Chondrocyte (in vitro differentiated cells): Measurements from ENCODE around the gene CADPS. TPM values are rescaled to one million over a fixed set of nuclear protein-coding genes. Genes with fewer than 3 reads are reported as not detected.

Experiments used
- DNase-seq: peaks from one replicate; pipeline ENCODE4 v3.0.0; 2021; ENCODE audit warnings: mixed read lengths, low spot score
- H3K27ac Mint-ChIP-seq: one replicate; pipeline ENCODE4 v1.8.0; 2021; ENCODE audit warnings: mild to moderate bottlenecking, moderate library complexity, mixed read lengths; ENCODE audit not compliant: unreplicated experiment
- H3K27me3 Mint-ChIP-seq: 2 replicates; pipeline ENCODE4 v1.8.0; 2021; ENCODE audit warnings: low read depth, mixed read lengths
- H3K36me3 Mint-ChIP-seq: 2 replicates; pipeline ENCODE4 v1.8.0; 2021; ENCODE audit warnings: low read depth, mixed read lengths
- H3K4me1 Mint-ChIP-seq: 2 replicates; pipeline ENCODE4 v1.8.0; 2021; ENCODE audit warnings: low read depth, mild to moderate bottlenecking, mixed read lengths
- H3K4me3 Mint-ChIP-seq: one replicate; pipeline ENCODE4 v1.8.0; 2021; ENCODE audit warnings: mild to moderate bottlenecking, moderate library complexity, mixed read lengths; ENCODE audit not compliant: unreplicated experiment
- H3K9me3 Mint-ChIP-seq: 2 replicates; pipeline ENCODE4 v1.8.0; 2021; ENCODE audit warnings: low read depth, mixed read lengths
- CTCF ChIP-seq: fragments of 200-600 bp; sonication (generic); IDR thresholded peaks from 2 replicates; pipeline ENCODE4 v1.5.0; 2021; ENCODE audit warnings: antibody characterized with exemption, mild to moderate bottlenecking, moderate library complexity
- total RNA-seq: library from RNA; stranded (reverse); gene quantifications from 3 replicates; pipeline ENCODE4 v1.2.1, GENCODE V29; 2021

CADPS gene
- total RNA-seq, 1 donor from 2014 or later: not detected

DNA sequence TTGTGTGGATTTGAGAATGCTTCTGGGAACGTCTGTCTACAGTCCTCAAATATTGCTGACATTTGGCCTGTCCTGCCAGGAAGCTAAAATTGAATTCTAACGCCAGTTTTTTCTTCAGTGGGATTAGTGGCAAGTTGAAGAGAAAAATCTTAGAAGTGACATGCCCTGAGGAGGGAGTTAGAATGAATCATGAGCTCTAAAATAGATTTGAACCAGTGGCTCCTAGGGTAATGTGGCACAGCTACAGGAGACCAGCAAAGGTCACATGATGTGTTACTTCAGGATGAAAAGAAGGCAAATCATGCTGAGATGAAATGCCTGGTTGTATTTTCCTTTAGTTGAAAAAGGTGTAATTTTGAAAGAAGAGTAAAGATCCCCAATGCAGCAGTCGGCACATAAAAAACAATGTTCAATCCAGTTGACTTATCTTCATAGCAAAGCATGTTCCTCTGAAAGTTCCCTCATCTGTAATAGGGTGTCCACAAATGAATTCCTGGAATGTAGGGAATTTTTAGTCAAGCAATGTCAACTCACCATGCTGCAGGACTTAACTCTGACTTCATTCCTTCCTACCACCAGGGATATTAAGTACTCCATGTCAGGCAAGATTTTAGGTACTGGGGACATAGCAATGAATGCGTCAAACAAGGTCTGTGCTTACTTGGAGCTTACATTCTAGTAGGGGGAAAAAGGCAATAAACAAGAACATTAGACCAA, 171.6 kb downstream of the CADPS start:
- H3K4me1 Mint-ChIP-seq: peaks cover 3% of the 10 kb centered on the region
- no peaks in the 10 kb centered on the region for H3K36me3 Mint-ChIP-seq
- no peak overlapping the region for H3K4me3 Mint-ChIP-seq
- H3K9me3 Mint-ChIP-seq: no peaks in the 10 kb centered on the region
- peaks cover 9% of the 10 kb centered on the region for H3K27me3 Mint-ChIP-seq
- H3K27ac Mint-ChIP-seq: no peak overlapping the region
- TF ChIP-seq CTCF: no peak
- DNase-seq: no peak

DNA sequence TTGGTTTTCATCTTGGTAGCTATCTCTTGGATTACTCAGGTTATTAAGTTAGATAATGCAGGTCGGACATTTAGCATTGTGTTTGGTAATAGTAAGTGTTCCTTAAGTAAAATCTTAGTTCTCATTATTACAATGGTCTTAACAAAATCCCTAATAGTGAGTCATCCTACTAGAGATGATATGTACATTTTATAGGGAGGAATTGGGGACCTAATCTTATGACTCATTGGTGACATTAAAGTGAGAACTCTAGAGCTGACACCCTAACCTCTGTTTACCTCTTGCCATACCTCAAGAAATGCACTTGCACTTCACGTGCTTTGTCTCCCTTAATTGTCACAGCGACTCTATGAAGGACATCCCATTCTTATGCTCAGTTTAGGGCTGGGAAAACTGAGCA, 174.9 kb downstream of the CADPS start:
- H3K27me3 Mint-ChIP-seq: peaks cover 23% of the 10 kb centered on the region
- H3K27ac Mint-ChIP-seq: no peak overlapping the region
- no peaks in the 10 kb centered on the region for H3K36me3 Mint-ChIP-seq
- no peak for DNase-seq
- H3K9me3 Mint-ChIP-seq: no peaks in the 10 kb centered on the region
- TF ChIP-seq CTCF: no peak
- no peak overlapping the region for H3K4me3 Mint-ChIP-seq
- H3K4me1 Mint-ChIP-seq: peaks cover 3% of the 10 kb centered on the region

- TF ChIP-seq CTCF: no peak
- H3K36me3 Mint-ChIP-seq: no peaks in the 10 kb centered on the region
- peaks cover 23% of the 10 kb centered on the region for H3K27me3 Mint-ChIP-seq
- H3K4me3 Mint-ChIP-seq: no peak overlapping the region
- no peak overlapping the region for H3K27ac Mint-ChIP-seq
- H3K9me3 Mint-ChIP-seq: no peaks in the 10 kb centered on the region
- no peak for DNase-seq
- H3K4me1 Mint-ChIP-seq: peaks cover 3% of the 10 kb centered on the region
Observed at GRCh38 chr3:62699728-62700127, 175.5 kb downstream of the CADPS start.

GRCh38 chr3:62696011-62696410, 179.2 kb downstream of the CADPS start:
- TF ChIP-seq CTCF: no peak

DNA sequence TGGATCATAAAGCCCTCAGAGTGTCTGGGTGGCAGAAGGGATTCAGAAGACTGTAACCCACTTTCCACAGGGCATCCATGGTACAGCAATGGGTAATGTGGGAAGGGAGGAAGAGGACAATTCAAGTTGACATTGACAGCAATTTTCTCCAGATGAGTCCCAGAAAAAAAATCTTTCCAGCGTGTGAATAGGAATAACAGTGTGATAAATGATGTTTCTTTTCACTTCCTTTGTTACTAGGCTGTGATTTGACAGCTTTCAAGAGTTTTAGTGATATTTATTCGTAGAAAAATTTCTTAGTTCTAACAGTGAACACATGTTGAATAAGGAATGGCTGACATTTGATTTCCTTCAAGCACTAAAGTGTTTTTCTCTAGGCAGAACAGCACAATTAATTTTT, 186.4 kb downstream of the CADPS start:
- Mint-ChIP-seq H3K27me3 (peaks cover 29% of the 10 kb centered on the region), H3K4me3 (no peak overlapping the region), H3K36me3 (no peaks in the 10 kb centered on the region), H3K27ac (no peak overlapping the region), H3K4me1 (no peaks in the 10 kb centered on the region), H3K9me3 (no peaks in the 10 kb centered on the region)
- no peak for DNase-seq
- TF ChIP-seq CTCF: no peak

More at GRCh38 chr3:62696011-62696410, 179.2 kb downstream of the CADPS start:
- no peak for DNase-seq
- Mint-ChIP-seq H3K9me3 (no peaks in the 10 kb centered on the region), H3K36me3 (no peaks in the 10 kb centered on the region), H3K27ac (no peak overlapping the region), H3K4me1 (no peaks in the 10 kb centered on the region), H3K4me3 (no peak overlapping the region), H3K27me3 (peaks cover 29% of the 10 kb centered on the region)
